Ishikawa (cell line): ENCODE results near the gene TMEM61.

Experiments
- RAD21 ChIP-seq: IDR thresholded peaks from 2 replicates; pipeline ENCODE4 v1.6.1; 2012; ENCODE audit warnings: low read depth
- TF ChIP-seq, protein P1 (sequence below): IDR thresholded peaks from 2 replicates; pipeline ENCODE4 v1.6.1; 2012

DNA sequence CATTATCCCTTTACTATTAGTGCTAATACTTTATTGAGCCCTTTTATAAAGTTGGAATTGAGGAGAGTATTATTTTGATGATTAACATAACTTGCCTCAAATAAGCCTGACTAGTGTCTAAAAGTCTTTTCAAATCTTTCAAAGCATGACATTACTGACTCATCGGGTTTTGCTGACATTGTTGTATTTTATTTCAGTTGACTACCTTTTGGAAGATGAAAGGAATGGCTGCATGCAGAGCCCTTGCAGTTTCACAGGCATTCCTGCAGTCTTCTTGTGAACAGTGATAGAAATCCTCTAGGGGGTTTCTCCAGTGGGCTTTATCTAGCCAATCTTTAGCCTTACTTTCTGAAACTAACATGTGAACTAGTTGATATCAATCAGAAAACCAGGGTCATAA, 43.0 kb upstream of the TMEM61 start:
- TF ChIP-seq RAD21, result no peak
- TF ChIP-seq, protein P1, sequence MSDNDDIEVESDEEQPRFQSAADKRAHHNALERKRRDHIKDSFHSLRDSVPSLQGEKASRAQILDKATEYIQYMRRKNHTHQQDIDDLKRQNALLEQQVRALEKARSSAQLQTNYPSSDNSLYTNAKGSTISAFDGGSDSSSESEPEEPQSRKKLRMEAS, result no peak
